ENCODE measurements around the gene MDH2. TPM values are rescaled to one million over a fixed set of nuclear protein-coding genes. Genes with fewer than 3 reads are reported as not detected.

Gene MDH2
- total RNA-seq, 6 donors from 2014 or later, result 52.4 to 131 (median 111) TPM

GRCh38 chr7:76063525-76063924, 15.6 kb downstream of the MDH2 start:
- peaks cover 29 to 92% (median 88%) of the 10 kb centered on the region in 4 donors for H3K36me3 ChIP-seq
- H3K27me3 ChIP-seq, result no peaks in the 10 kb centered on the region
- 75 to 85% methylated on average over 4 to 13 of the region's 14 CpGs for WGBS, 2 donors
- H3K27ac ChIP-seq, result no peak overlapping the region
- no peaks in the 10 kb centered on the region for H3K9me3 ChIP-seq
- peak; percentile 13 to 28 for ATAC-seq (ENCODE audit: low FRiP score in 2 of 2)
- DNase-seq, result peak in 1 of 2 donors; percentile 31
- no peak for TF ChIP-seq CTCF (IDR thresholded peaks at IDR 0.05)
- no peak for TF ChIP-seq POLR2A (IDR thresholded peaks at IDR 0.05)
- TF ChIP-seq POLR2AphosphoS5 (IDR thresholded peaks at IDR 0.05), result no peak
- TF ChIP-seq EP300 (IDR thresholded peaks at IDR 0.05), result no peak
- H3K4me3 ChIP-seq, result no peak overlapping the region
- H3K4me1 ChIP-seq, result no peaks in the 10 kb centered on the region

GRCh38 chr7:76064208-76064970, 16.5 kb downstream of the MDH2 start:
- peaks cover 3 to 4% (median 4%) of the 10 kb centered on the region in 4 donors for H3K4me1 ChIP-seq
- 95 to 97% methylated on average over 17 to 24 of the region's 24 CpGs for WGBS, 2 donors
- DNase-seq (peak in 1 of 2 donors; percentile 59), ATAC-seq (ENCODE audit: low FRiP score in 2 of 2) (no peak)
- H3K36me3 ChIP-seq, result peaks cover 29 to 84% (median 79%) of the 10 kb centered on the region in 4 donors
- H3K4me3 ChIP-seq, result no peak overlapping the region
- H3K27ac ChIP-seq, result no peak overlapping the region
- TF ChIP-seq EP300 (IDR thresholded peaks at IDR 0.05), result no peak
- TF ChIP-seq CTCF (IDR thresholded peaks at IDR 0.05), result no peak
- TF ChIP-seq POLR2A (IDR thresholded peaks at IDR 0.05), result no peak
- no peak for TF ChIP-seq POLR2AphosphoS5 (IDR thresholded peaks at IDR 0.05)
- no peaks in the 10 kb centered on the region for H3K27me3 ChIP-seq
- no peaks in the 10 kb centered on the region for H3K9me3 ChIP-seq

GRCh38 chr7:76065016-76065612, 17.2 kb downstream of the MDH2 start:
- Histone ChIP-seq H3K36me3 (peaks cover 26 to 76% (median 72%) of the 10 kb centered on the region in 4 donors), H3K4me3 (no peak overlapping the region), H3K4me1 (peaks cover 6 to 9% (median 8%) of the 10 kb centered on the region in 4 donors), H3K27me3 (no peaks in the 10 kb centered on the region), H3K27ac (no peak overlapping the region), H3K9me3 (no peaks in the 10 kb centered on the region)
- no peak for TF ChIP-seq POLR2A (IDR thresholded peaks at IDR 0.05)
- WGBS, 2 donors, result 88 to 93% methylated on average over 12 to 14 of the region's 14 CpGs
- ATAC-seq (ENCODE audit: low FRiP score in 2 of 2) (no peak), DNase-seq (no peak)

- no peak for DNase-seq
- WGBS, 2 donors, result 95 to 96% methylated on average over 14 of the region's 14 CpGs
- H3K27ac ChIP-seq, result no peak overlapping the region
- H3K36me3 ChIP-seq, result peaks cover 16 to 59% (median 54%) of the 10 kb centered on the region in 4 donors
- H3K27me3 ChIP-seq, result no peaks in the 10 kb centered on the region
- no peaks in the 10 kb centered on the region for H3K9me3 ChIP-seq
- no peak for TF ChIP-seq EP300 (IDR thresholded peaks at IDR 0.05)
- no peak for ATAC-seq (ENCODE audit: low FRiP score in 2 of 2)
- peaks cover 6 to 9% (median 8%) of the 10 kb centered on the region in 4 donors for H3K4me1 ChIP-seq
- H3K4me3 ChIP-seq, result no peak overlapping the region
Observed at GRCh38 chr7:76066716-76067503, 19.0 kb downstream of the MDH2 start.

- Histone ChIP-seq H3K4me1 (peaks cover 6 to 9% (median 8%) of the 10 kb centered on the region in 4 donors), H3K36me3 (peaks cover 16 to 35% (median 32%) of the 10 kb centered on the region in 4 donors), H3K27ac (peak overlapping the region in 1 of 4 donors; percentile 43), H3K27me3 (no peaks in the 10 kb centered on the region), H3K4me3 (no peak overlapping the region), H3K9me3 (no peaks in the 10 kb centered on the region)
- no peak for TF ChIP-seq EP300 (IDR thresholded peaks at IDR 0.05)
- TF ChIP-seq CTCF (IDR thresholded peaks at IDR 0.05), result peak in 5 of 6 experiments; percentile 25 to 49 (median 39)
- peak; percentile 25 to 30 for TF ChIP-seq POLR2AphosphoS5 (IDR thresholded peaks at IDR 0.05)
- 28 to 31% methylated on average over 8 of the region's 8 CpGs for WGBS, 2 donors
- ATAC-seq (ENCODE audit: low FRiP score in 2 of 2), result peak; percentile 72 to 79
- peak; percentile 22 to 86 for DNase-seq
Observed at GRCh38 chr7:76069238-76069638, 21.3 kb downstream of the MDH2 start.
